CD4-positive, alpha-beta T cell treated with Interleukin-6 for 4 hours (primary cell): ENCODE measurements around the gene SLC22A2.

Source experiments
- DNase-seq: peaks from one replicate; pipeline ENCODE4 v3.0.0-alpha.2; 2020; ENCODE audit warnings: mixed read lengths

SLC22A2 gene

GRCh38 chr6:160203953-160204352 is 54.7 kb downstream of the SLC22A2 start:
- no peak for DNase-seq

DNA sequence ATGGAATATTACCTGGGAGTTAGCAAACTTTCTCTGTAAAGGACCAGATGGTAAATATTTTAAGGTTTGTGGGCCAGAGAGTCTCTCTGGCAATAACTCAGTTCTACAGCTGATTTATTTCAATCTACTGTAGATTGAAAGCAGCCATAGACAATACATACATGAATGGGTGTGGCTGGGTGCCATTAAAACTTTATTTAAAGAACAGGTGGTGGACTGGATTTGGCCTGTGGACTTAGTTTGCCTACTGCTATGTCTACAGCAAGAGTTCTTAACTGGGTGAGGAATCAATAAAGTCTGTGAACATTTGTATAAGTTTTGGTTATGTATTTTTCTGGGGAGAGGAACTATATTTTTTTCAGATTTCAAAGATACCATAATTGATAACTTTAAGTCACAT is 55.1 kb downstream of the SLC22A2 start:
- no peak for DNase-seq

- DNase-seq: no peak
Measured at GRCh38 chr6:160203076-160203475, 55.5 kb downstream of the SLC22A2 start.

DNA sequence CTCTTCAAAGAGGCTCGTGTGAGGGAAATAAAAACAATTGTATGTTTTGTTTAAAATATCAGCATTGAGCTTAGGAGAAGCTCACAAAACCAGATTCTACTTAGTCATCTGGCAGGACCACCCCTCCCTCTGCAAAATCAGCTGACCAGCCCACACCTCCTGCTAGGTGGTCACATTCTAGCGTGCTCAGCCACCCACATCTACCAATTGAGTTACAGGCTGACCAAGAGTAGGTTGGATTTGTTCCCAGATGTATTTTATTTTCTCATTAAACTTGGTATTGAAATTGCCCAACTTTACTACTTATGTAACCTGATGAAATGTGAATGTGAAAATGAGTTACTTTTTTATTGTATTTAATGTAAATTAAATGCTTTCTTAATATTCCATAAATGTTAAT is 56.2 kb downstream of the SLC22A2 start:
- DNase-seq: no peak

DNA sequence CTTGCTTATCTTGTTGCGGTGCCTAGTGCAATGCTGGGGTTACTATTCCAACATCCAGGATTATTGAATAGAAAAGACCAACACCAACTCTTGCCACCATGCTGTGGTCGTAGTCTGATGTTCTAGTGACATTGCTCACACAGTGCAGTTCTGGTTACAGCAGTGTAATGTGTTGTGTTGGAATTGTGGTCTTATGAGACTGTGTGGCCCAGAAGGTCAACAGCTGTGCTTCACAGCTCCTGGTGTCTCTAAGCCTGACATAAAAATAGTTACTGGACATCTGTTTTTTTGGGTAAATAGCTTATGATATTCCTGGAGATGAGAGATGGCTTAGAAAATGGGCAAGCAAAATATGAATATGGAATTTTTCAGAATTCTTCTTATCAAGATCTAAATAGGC is 57.6 kb downstream of the SLC22A2 start:
- DNase-seq: no peak

- no peak for DNase-seq
Measured at GRCh38 chr6:160198606-160199211, 59.9 kb downstream of the SLC22A2 start.

DNA sequence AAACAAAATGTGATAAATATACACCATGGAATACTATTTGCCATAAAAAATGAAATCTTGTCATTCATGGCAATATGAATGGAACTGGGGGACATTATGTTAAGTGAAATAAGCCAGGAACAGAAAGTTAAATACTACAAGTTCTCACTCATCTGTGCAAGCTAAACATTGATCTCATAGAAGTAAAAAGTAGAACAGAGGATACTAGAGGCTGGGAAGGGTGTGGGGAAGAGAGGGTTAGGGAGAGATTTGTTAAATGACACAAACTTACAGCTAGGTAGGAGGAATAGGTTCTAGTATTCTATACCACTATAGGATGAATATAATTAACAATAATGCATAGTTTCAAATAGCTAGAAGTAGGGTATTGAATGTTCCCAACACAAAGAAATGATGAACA is 61.0 kb downstream of the SLC22A2 start:
- no peak for DNase-seq

- DNase-seq: no peak
Measured at GRCh38 chr6:160194808-160195207, 63.8 kb downstream of the SLC22A2 start.

- no peak for DNase-seq
Measured at GRCh38 chr6:160192840-160193239, 65.8 kb downstream of the SLC22A2 start.

GRCh38 chr6:160190973-160191372 is 67.6 kb downstream of the SLC22A2 start:
- no peak for DNase-seq

DNA sequence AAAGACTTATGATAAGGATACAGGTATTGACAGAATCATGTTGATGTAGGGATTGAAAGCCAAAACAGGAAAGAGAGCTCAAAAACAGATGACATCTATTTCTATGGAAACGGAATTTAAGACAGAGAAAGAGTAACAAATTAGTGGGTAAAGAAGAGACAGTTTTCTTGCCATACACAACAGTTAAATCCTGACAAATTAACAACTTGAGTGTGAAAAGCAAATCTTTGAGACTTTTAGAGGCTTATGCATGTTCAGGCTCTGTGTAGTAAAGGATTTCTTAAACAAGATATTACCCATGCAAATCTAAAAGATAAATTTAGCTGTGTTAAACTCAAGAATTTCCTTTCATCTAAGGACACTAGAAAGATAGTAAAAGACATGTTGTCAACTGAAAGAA is 68.5 kb downstream of the SLC22A2 start:
- no peak for DNase-seq

GRCh38 chr6:160188773-160189172 is 69.8 kb downstream of the SLC22A2 start:
- no peak for DNase-seq

DNA sequence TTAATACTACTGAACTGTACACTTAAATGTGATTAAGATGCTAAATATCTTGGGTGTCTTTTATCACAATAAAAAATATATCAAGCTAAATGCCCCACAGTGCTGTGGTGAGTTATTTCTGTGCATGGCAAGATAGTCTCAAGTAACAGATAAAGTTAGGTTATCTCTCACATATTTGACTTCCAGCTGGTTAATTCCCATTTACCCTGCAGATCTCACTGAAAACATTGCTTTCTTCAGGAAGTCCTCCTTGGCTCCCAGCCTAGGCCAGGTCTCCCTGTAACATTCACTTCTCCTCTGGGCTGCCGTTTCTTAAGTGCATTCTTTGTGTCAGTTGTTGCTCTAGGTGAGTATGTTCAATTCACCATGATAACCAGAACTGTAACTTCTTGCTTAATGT is 77.9 kb downstream of the SLC22A2 start:
- no peak for DNase-seq

DNA sequence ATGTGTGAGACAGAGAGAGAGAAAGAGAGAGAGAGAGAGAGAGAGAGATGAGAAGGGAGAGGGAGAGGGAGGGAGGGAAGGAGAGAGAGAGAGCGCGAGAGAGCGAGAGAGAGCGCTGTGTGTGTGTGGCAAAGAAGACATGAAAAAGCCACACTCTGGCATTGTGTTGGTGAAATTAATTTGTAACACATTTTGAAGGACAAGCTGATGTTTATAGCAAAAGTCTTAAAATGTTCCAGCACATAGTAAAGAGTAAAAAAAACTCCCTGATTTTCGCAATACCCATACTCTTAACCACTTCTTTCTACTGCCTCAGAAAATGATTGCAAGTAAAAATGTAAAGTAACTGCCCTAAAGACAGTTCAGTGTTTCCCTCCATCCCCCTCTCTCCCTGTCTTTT is 80.3 kb downstream of the SLC22A2 start:
- DNase-seq: no peak

DNA sequence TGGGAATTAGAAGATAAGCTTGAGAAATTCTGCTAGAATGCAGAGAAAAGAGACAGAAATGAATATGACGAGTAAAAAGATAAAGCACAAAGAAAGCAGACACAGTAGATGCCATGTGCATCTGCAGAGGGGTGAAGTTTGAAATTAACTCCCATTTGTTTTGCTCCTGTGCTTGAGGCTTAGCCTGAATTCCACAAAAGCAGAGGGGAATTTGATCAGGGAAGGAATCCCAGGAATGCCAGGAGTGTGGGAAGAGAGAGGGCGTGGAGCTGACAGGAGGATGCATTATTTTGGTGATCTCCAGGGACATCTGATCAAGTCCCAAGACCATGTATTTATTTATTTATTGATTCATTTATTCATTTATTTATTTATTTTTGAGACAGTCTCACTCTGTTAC is 81.4 kb downstream of the SLC22A2 start:
- no peak for DNase-seq

- DNase-seq: no peak
Measured at GRCh38 chr6:160174681-160175080, 83.9 kb downstream of the SLC22A2 start.

GRCh38 chr6:160173806-160174527 is 84.7 kb downstream of the SLC22A2 start:
- DNase-seq: no peak

- no peak for DNase-seq
Measured at GRCh38 chr6:160172704-160173103, 85.9 kb downstream of the SLC22A2 start.

GRCh38 chr6:160170018-160170680 is 88.5 kb downstream of the SLC22A2 start:
- no peak for DNase-seq

DNA sequence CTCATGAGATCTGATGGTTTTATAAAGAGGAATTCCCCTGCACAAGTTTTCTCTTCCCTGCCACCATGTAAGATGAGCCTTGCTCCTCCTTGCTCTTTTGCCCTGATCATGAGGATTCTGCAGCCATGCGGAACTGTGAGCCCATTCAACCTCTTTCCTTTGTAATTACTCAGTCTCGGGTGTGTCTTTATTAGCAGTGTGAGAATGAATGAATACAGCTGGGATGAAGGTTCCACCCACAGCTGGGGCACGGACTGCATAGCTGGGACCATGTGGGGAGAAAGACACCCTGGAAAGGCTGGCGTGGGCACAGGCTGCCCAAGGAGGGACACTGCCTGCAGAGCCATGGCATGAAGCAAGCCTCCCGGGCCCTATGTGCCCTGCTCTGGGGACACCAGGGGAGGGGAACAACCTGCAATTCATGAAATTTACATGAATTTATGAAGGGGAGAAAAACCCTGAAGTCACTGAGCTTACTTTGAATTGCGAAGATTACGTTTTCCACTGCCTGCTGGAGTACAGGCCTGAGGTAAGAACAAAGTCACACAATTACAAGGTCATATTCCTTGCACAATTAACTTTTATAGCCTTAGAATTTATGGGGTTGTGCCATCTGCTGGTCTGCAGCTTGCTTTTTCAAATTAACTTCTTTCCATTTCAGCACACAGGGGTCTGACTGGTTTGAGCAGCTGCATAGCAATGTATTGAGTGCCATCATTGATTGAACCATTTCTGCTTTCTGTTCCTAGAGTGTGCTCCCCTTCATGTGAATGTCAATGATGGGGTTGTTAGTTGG is 90.8 kb downstream of the SLC22A2 start:
- DNase-seq: no peak
